Activated CD4-positive, alpha-beta memory T cell treated with anti-CD3 and anti-CD28 coated beads for 36 hours (primary cell): Measurements from ENCODE around the gene TREML2. TPM values are rescaled to one million over a fixed set of nuclear protein-coding genes. Genes with fewer than 3 reads are reported as not detected.

Source experiments
- CTCF ChIA-PET: fragments of 350-600 bp; sonication (Branson Sonifier 250); formaldehyde crosslinking; loops from one replicate; lab custom pipeline; 2021; ENCODE audit warnings: antibody characterized with exemption, inconsistent platforms; lab: Charles Lee
- POLR2A ChIA-PET: fragments of 350-600 bp; sonication (Branson Sonifier 250); formaldehyde crosslinking; loops from one replicate; lab custom pipeline; 2021; ENCODE audit warnings: antibody characterized with exemption; lab: Charles Lee
- DNase-seq: peaks from one replicate; pipeline ENCODE4 v3.0.0-alpha.2; 2020
- H3K27ac Mint-ChIP-seq: one replicate; pipeline ENCODE4 v1.8.0; 2021; ENCODE audit warnings: mixed read lengths
- H3K27me3 Mint-ChIP-seq: one replicate; pipeline ENCODE4 v1.8.0; 2021; ENCODE audit warnings: mixed read lengths
- H3K36me3 Mint-ChIP-seq: one replicate; pipeline ENCODE4 v1.8.0; 2021; ENCODE audit warnings: mixed read lengths
- H3K4me1 Mint-ChIP-seq: one replicate; pipeline ENCODE4 v1.8.0; 2021; ENCODE audit warnings: low read depth, mixed read lengths
- H3K4me3 Mint-ChIP-seq: one replicate; pipeline ENCODE4 v1.8.0; 2021; ENCODE audit warnings: mild to moderate bottlenecking, mixed read lengths
- H3K9me3 Mint-ChIP-seq: one replicate; pipeline ENCODE4 v1.8.0; 2021; ENCODE audit warnings: mixed read lengths
- intact Hi-C: fragments of 100-400 bp; cut with micrococcal nuclease; formaldehyde crosslinking; loops from one replicate; pipeline ENCODE4 v1.15.1; 2023
- total RNA-seq, 2 experiments: library from RNA; stranded (reverse); gene quantifications; one replicate each; pipeline ENCODE4 v1.2.3, GENCODE V29; 2021

Gene TREML2
- total RNA-seq, 2 experiments from 2014 or later = 7.4 to 7.5 TPM

GRCh38 chr6:41228096-41228495, 27.1 kb upstream of the TREML2 start, which contains the start of gene TREML4:
TSS of gene TREML4 (plus strand) at chr6:41228349. CDS start at chr6:41228428, 79 bp downstream.
- CTCF ChIA-PET = no interaction called here
- Mint-ChIP-seq H3K27ac (no peak within 1 kb of the TSS), H3K9me3 (no peaks in the 10 kb centered on the region), H3K4me1 (no peaks in the 10 kb centered on the region), H3K27me3 (peaks cover 7% of the 10 kb centered on the region), H3K4me3 (no peak within 1 kb of the TSS), H3K36me3 (no peaks in the 10 kb centered on the region)
- intact Hi-C loops = no loop called here
- POLR2A ChIA-PET = no interaction called here
- DNase-seq = no peak

- Mint-ChIP-seq H3K36me3 (no peaks in the 10 kb centered on the region), H3K4me1 (no peaks in the 10 kb centered on the region), H3K27me3 (peaks cover 7% of the 10 kb centered on the region), H3K4me3 (no peak overlapping the region), H3K9me3 (no peaks in the 10 kb centered on the region), H3K27ac (no peak overlapping the region)
- intact Hi-C loops = no loop called here
- ChIA-PET POLR2A (no interaction called here), CTCF (no interaction called here)
- DNase-seq = no peak
Observed at GRCh38 chr6:41226752-41227151, 25.8 kb upstream of the TREML2 start.

GRCh38 chr6:41224800-41225199, 23.9 kb upstream of the TREML2 start:
- H3K4me1 Mint-ChIP-seq = no peaks in the 10 kb centered on the region
- no peak for DNase-seq
- peaks cover 7% of the 10 kb centered on the region for H3K27me3 Mint-ChIP-seq
- ChIA-PET POLR2A (no interaction called here), CTCF (interaction anchor here (0.9 kb wide), 1 partner anchor 95 kb away, joined by 4 read pairs; no protein-coding TSS in a partner anchor)
- H3K9me3 Mint-ChIP-seq = peaks cover 8% of the 10 kb centered on the region
- no peak overlapping the region for H3K4me3 Mint-ChIP-seq
- H3K36me3 Mint-ChIP-seq = no peaks in the 10 kb centered on the region
- H3K27ac Mint-ChIP-seq = no peak overlapping the region
- intact Hi-C loops = no loop called here

GRCh38 chr6:41222513-41222912, 21.6 kb upstream of the TREML2 start:
- peaks cover 2% of the 10 kb centered on the region for H3K27me3 Mint-ChIP-seq
- no peaks in the 10 kb centered on the region for H3K4me1 Mint-ChIP-seq
- no peak overlapping the region for H3K4me3 Mint-ChIP-seq
- CTCF ChIA-PET = no interaction called here
- POLR2A ChIA-PET = no interaction called here
- no peaks in the 10 kb centered on the region for H3K36me3 Mint-ChIP-seq
- H3K27ac Mint-ChIP-seq = no peak overlapping the region
- DNase-seq = peak; percentile 21
- intact Hi-C loops = no loop called here
- H3K9me3 Mint-ChIP-seq = peaks cover 8% of the 10 kb centered on the region

- intact Hi-C loops = no loop called here
- no peaks in the 10 kb centered on the region for H3K4me1 Mint-ChIP-seq
- H3K27me3 Mint-ChIP-seq = peaks cover 1% of the 10 kb centered on the region
- CTCF ChIA-PET = no interaction called here
- H3K9me3 Mint-ChIP-seq = peaks cover 8% of the 10 kb centered on the region
- POLR2A ChIA-PET = no interaction called here
- H3K27ac Mint-ChIP-seq = no peak overlapping the region
- no peak for DNase-seq
- H3K36me3 Mint-ChIP-seq = no peaks in the 10 kb centered on the region
- H3K4me3 Mint-ChIP-seq = no peak overlapping the region
Observed at GRCh38 chr6:41222045-41222444, 21.1 kb upstream of the TREML2 start.

- Mint-ChIP-seq H3K9me3 (peaks cover 24% of the 10 kb centered on the region), H3K27me3 (peaks cover 3% of the 10 kb centered on the region), H3K27ac (no peak overlapping the region), H3K36me3 (peaks cover 7% of the 10 kb centered on the region), H3K4me3 (no peak overlapping the region), H3K4me1 (no peaks in the 10 kb centered on the region)
- intact Hi-C loops = no loop called here
- DNase-seq = no peak
- ChIA-PET CTCF (no interaction called here), POLR2A (no interaction called here)
Observed at GRCh38 chr6:41216616-41217015, 15.7 kb upstream of the TREML2 start.

- Mint-ChIP-seq H3K27ac (no peak overlapping the region), H3K4me3 (no peak overlapping the region), H3K36me3 (peaks cover 7% of the 10 kb centered on the region), H3K9me3 (peaks cover 22% of the 10 kb centered on the region), H3K4me1 (no peaks in the 10 kb centered on the region), H3K27me3 (peaks cover 3% of the 10 kb centered on the region)
- no peak for DNase-seq
- intact Hi-C loops = no loop called here
- CTCF ChIA-PET = no interaction called here
- POLR2A ChIA-PET = no interaction called here
Observed at GRCh38 chr6:41215777-41216176, 14.8 kb upstream of the TREML2 start.

GRCh38 chr6:41214559-41215238, 13.8 kb upstream of the TREML2 start:
- H3K36me3 Mint-ChIP-seq = peaks cover 7% of the 10 kb centered on the region
- H3K4me1 Mint-ChIP-seq = no peaks in the 10 kb centered on the region
- intact Hi-C loops = no loop called here
- no peak overlapping the region for H3K4me3 Mint-ChIP-seq
- H3K27me3 Mint-ChIP-seq = peaks cover 3% of the 10 kb centered on the region
- peak; percentile 21 for DNase-seq
- no peak overlapping the region for H3K27ac Mint-ChIP-seq
- CTCF ChIA-PET = no interaction called here
- POLR2A ChIA-PET = no interaction called here
- peaks cover 16% of the 10 kb centered on the region for H3K9me3 Mint-ChIP-seq

GRCh38 chr6:41209547-41210320, 8.8 kb upstream of the TREML2 start:
- peaks cover 10% of the 10 kb centered on the region for H3K4me1 Mint-ChIP-seq
- intact Hi-C loops = no loop called here
- H3K36me3 Mint-ChIP-seq = peaks cover 4% of the 10 kb centered on the region
- ChIA-PET POLR2A (no interaction called here), CTCF (interaction anchor here (1.2 to 1.4 kb wide), 2 partner anchors 18 to 28 kb away, joined by 3 read pairs; no protein-coding TSS in a partner anchor)
- DNase-seq = no peak
- no peaks in the 10 kb centered on the region for H3K27me3 Mint-ChIP-seq
- H3K4me3 Mint-ChIP-seq = no peak overlapping the region
- H3K9me3 Mint-ChIP-seq = peaks cover 10% of the 10 kb centered on the region
- H3K27ac Mint-ChIP-seq = peak overlapping the region; percentile 11

- H3K4me3 Mint-ChIP-seq = no peak overlapping the region
- no peaks in the 10 kb centered on the region for H3K27me3 Mint-ChIP-seq
- H3K36me3 Mint-ChIP-seq = no peaks in the 10 kb centered on the region
- ChIA-PET POLR2A (no interaction called here), CTCF (interaction anchor here (1.2 kb wide), 1 partner anchor 17 kb away, joined by 3 read pairs; no protein-coding TSS in a partner anchor)
- DNase-seq = no peak
- H3K4me1 Mint-ChIP-seq = peaks cover 10% of the 10 kb centered on the region
- H3K27ac Mint-ChIP-seq = no peak overlapping the region
- H3K9me3 Mint-ChIP-seq = no peaks in the 10 kb centered on the region
- intact Hi-C loops = no loop called here
Observed at GRCh38 chr6:41208439-41209106, 7.6 kb upstream of the TREML2 start.

GRCh38 chr6:41204156-41204555, 3.2 kb upstream of the TREML2 start:
- no peak overlapping the region for H3K27ac Mint-ChIP-seq
- DNase-seq = no peak
- H3K36me3 Mint-ChIP-seq = no peaks in the 10 kb centered on the region
- ChIA-PET CTCF (no interaction called here), POLR2A (interaction anchor here (0.7 kb wide), 1 partner anchor 1210 kb away, joined by 3 read pairs; no protein-coding TSS in a partner anchor)
- intact Hi-C loops = loop anchor here (5.0 kb wide), 1 partner anchor 93 kb away; no protein-coding TSS in a partner anchor
- H3K27me3 Mint-ChIP-seq = no peaks in the 10 kb centered on the region
- H3K4me1 Mint-ChIP-seq = peaks cover 51% of the 10 kb centered on the region
- H3K9me3 Mint-ChIP-seq = no peaks in the 10 kb centered on the region
- no peak overlapping the region for H3K4me3 Mint-ChIP-seq

GRCh38 chr6:41201764-41202173, 820 bp upstream of the TREML2 start:
- Mint-ChIP-seq H3K27me3 (no peaks in the 10 kb centered on the region), H3K4me3 (peak overlapping the region; percentile 69), H3K9me3 (no peaks in the 10 kb centered on the region), H3K36me3 (peaks cover 6% of the 10 kb centered on the region), H3K27ac (peak overlapping the region; percentile 95), H3K4me1 (peaks cover 47% of the 10 kb centered on the region)
- no peak for DNase-seq
- POLR2A ChIA-PET = no interaction called here
- CTCF ChIA-PET = interaction anchor here (1.0 to 1.3 kb wide), 2 partner anchors 25 to 134 kb away, joined by 3 read pairs; no protein-coding TSS in a partner anchor
- intact Hi-C loops = loop anchor here (2.0 to 5.0 kb wide), 3 partner anchors 96 to 117 kb away; no protein-coding TSS in a partner anchor
